HG03558 (cell line): Measurements from ENCODE around the gene HPSE2.
"Not testable (repeated sequence)": the region's sequence is repeated elsewhere in the genome, so short reads cannot be mapped to it uniquely, and the experiment has no call there.

Experiments used
- ATAC-seq: cut with Tn5 transposase; IDR thresholded peaks from one replicate; pipeline ENCODE4 v1.9.1; 2021; ENCODE audit warnings: moderate number of reproducible peaks; ENCODE audit not compliant: unreplicated experiment; ENCODE audit errors: extremely low read depth

Gene HPSE2

GRCh38 chr10:98528805-98529183 lies 706.9 kb downstream of the HPSE2 start:
- no peak for ATAC-seq

GRCh38 chr10:98528166-98528804 lies 707.4 kb downstream of the HPSE2 start:
- no peak for ATAC-seq

GRCh38 chr10:98525969-98526368 lies 709.7 kb downstream of the HPSE2 start:
- ATAC-seq, result no peak

GRCh38 chr10:98524124-98524523 lies 711.5 kb downstream of the HPSE2 start:
- no peak for ATAC-seq

- no peak for ATAC-seq
Observed at GRCh38 chr10:98519841-98520240, 715.8 kb downstream of the HPSE2 start.

- no peak for ATAC-seq
Observed at GRCh38 chr10:98517672-98518071, 718.0 kb downstream of the HPSE2 start.

GRCh38 chr10:98516352-98516751 lies 719.3 kb downstream of the HPSE2 start:
- no peak for ATAC-seq

GRCh38 chr10:98513704-98514103 lies 721.9 kb downstream of the HPSE2 start:
- ATAC-seq, result no peak

- ATAC-seq, result no peak
Observed at GRCh38 chr10:98511876-98512275, 723.8 kb downstream of the HPSE2 start.

GRCh38 chr10:98510412-98510995 lies 725.1 kb downstream of the HPSE2 start:
- ATAC-seq, result no peak

GRCh38 chr10:98509745-98510144 lies 725.9 kb downstream of the HPSE2 start:
- ATAC-seq, result no peak

GRCh38 chr10:98502535-98502934 lies 733.1 kb downstream of the HPSE2 start:
- ATAC-seq, result not testable (repeated sequence)

- ATAC-seq, result no peak
Observed at GRCh38 chr10:98492763-98493162, 742.9 kb downstream of the HPSE2 start.

GRCh38 chr10:98489561-98490481 lies 745.8 kb downstream of the HPSE2 start:
- ATAC-seq, result no peak

GRCh38 chr10:98488669-98489430 lies 746.8 kb downstream of the HPSE2 start:
- no peak for ATAC-seq

GRCh38 chr10:98487649-98488048 lies 748.0 kb downstream of the HPSE2 start:
- no peak for ATAC-seq

GRCh38 chr10:98486421-98486820 lies 749.2 kb downstream of the HPSE2 start:
- no peak for ATAC-seq

GRCh38 chr10:98485959-98486358 lies 749.7 kb downstream of the HPSE2 start:
- ATAC-seq, result no peak

- no peak for ATAC-seq
Observed at GRCh38 chr10:98483658-98484057, 752.0 kb downstream of the HPSE2 start.

GRCh38 chr10:98482096-98482495 lies 753.6 kb downstream of the HPSE2 start:
- ATAC-seq, result no peak
